Measurements from ENCODE around the gene FLII. TPM values are rescaled to one million over a fixed set of nuclear protein-coding genes. Genes with fewer than 3 reads are reported as not detected.
"Not testable (repeated sequence)": the region's sequence is repeated elsewhere in the genome, so short reads cannot be mapped to it uniquely, and the experiment has no call there.

The FLII gene
- total RNA-seq = 265 and 288 TPM in 2 replicates

DNA sequence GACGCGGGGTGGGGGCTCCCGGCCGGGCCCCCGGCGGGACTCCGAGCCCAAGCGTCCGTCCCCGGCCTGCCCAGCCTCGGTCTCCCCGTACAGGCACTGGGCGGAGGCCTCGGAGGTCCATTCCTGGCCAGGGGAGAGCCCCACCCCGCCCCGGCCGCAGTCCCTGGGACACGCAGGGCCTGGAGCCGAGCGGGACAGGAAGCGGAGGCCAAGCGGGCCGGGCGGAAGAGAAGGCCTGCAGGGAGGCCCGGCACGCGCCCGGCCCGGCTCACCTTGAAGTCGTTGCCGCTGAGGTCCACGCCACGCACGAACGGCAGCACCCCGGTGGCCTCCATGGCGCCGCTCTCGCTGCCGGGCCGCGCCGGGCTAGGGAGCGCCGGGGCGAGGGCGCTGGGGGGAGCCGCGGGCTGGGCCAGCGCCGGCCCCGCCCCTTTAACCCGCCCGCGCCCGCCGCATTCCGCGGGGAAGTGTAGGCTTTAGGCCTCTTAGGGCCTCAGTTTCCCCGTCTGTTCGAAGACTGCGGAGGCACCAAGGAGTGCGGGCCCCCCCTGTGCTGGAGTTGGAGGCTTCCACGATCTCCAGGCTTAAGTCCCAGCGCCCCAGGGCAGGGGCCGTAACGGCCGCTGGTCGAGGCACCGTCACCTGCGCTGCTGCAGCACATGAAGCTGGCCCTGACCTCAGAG is at the start of gene FLII:
FLII (minus strand) TSS at position 383 of the 683 bp plus-strand sequence; CDS start at position 335, 48 bp downstream.
- intact Hi-C loops (cut with micrococcal nuclease) = loop anchor here (5.0 kb wide), 1 partner anchor 286 kb away; the partner anchor contains the start of genes DRC3 and TOM1L2

DNA sequence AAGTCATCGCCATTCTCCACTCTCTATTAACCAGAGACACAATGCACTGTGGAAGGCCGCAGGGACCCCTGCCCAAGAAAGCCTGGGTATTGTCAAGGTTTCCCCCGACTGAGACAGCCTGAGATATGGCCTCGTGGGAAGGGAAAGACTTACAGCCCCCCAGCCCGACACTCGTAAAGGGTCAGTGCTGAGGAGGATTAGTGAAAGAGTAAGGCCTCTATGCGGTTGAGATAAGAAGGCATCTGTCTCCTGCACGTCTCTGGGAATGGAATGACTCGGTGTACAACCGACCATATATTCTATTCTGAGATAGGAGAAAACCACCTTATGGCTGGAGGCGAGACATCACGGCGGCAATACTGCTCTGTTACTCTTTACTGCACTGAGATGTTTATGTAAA is 44.7 kb upstream of the FLII start:
- intact Hi-C loops (cut with micrococcal nuclease) = not testable (repeated sequence)

DNA sequence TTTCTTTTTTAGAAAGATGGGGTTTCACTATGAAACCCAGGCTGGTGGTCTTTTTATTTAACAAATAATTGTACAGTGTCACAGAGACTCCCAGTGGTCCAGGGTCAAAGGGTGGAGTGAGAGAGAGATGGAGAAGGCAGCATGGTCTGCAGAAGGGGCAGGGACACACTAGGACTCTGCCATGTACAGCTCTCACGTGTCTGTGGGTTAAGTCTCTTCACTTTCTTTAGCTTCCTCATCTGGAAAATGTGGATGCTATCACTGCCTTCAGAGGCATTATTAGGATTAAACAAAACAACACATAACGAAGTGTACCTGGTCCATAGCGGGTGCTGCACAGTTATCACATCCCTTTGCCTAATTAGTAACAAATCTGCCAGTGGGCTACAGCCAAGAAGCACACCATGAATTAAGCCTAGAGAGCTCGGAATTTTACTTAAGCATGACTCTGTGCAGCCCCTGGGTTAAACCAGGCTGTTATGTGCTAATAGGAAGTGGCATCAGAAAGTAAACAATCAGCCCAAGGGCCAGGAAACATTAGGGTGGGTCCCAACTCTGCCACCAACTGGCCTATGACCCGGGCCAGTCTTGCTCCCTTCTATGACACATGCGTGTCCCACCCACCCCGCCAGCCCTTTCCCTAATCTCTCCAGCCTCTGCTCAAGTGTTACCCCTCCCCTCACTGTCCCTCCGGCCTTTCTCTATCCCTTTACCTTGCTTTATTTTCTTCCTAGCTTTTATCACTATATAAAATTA is 42.4 kb upstream of the FLII start:
- intact Hi-C loops (cut with micrococcal nuclease) = no loop called here

- intact Hi-C loops (cut with micrococcal nuclease) = not testable (repeated sequence)
Measured at GRCh38 chr17:18298061-18298460, 39.5 kb upstream of the FLII start.

DNA sequence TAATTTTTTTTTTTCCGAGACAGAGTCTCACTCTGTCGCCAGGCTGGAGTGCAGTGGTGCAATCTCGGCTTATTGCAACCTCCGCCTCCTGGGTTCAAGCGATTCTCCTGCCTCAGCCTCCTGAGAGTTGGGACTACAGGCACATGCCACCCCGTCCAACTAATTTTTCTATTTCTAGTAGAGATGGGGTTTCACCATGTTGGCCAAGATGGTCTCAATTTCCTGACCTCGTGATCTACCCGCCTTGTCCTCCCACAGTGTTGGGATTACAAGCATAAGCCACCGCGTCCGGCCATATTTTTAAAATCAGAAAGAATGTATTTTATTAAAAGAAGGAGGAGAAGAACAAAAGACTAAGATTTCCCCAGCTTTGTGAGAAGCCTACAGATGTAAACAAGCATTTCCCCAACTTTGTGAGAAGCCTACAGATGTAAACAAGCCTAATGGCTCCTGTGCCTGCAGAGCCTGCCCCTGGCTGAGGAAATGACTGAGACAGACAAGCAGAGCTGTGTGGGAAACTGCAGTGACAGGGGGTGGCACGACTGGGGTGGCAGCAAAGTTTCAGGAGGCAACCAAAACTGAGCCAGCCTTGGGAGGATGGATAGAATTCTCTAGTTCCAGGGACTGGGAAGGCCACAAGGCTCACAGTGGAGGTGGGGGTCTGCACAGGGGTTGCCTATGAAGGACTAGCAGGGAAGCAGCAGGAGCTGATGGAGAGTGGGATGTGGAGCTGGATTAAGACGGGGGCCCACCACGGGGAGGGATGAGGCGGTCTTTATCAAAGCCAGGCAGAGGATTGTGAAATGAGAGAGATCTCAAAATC is 33.4 kb upstream of the FLII start:
- intact Hi-C loops (cut with micrococcal nuclease) = no loop called here

DNA sequence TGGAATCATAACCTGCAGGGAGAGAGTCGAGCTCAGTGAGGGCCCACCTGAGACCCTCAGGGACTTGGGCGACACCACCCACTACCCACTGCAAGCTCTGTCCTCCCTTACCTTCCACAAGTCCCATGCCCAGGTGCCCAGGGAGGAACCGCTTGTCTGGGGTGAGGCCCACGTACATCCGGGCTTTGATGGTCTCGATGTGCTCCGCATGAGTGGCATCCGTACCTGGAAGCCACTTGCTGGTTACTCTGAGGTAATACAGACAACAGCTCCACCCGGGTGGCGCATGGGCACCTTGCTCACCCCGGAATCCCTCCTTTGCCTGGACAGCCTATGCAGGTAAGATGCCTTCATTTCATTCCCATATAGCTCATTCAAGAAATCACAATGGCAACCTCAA is 26.8 kb upstream of the FLII start:
- intact Hi-C loops (cut with micrococcal nuclease) = loop anchor here (10.0 kb wide), 1 partner anchor 60 kb away; no protein-coding TSS in a partner anchor

DNA sequence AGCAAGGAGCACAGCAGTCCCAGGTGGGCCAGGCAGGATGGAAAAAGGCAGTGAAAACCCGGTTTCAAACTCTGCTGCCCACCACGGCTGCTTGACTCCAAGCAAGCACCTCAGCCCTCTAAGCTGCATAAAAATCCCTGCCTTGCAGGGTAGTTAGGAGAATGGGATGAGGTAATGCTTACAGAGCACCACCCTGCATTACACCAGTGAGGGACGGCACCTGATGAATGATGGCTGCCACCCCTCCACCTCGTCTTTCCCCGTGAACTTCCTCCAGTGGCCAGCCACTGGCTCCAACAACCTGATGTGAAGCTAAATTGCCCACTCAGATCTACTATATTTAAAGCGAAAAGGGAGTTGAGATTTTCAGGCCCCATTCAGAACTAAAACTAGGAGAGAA is 23.2 kb upstream of the FLII start:
- intact Hi-C loops (cut with micrococcal nuclease) = loop anchor here (10.0 kb wide), 1 partner anchor 63 kb away; no protein-coding TSS in a partner anchor

GRCh38 chr17:18280766-18281371 is 22.3 kb upstream of the FLII start:
- intact Hi-C loops (cut with micrococcal nuclease) = loop anchor here (10.0 kb wide), 1 partner anchor 64 kb away; no protein-coding TSS in a partner anchor

GRCh38 chr17:18280249-18280648 is 21.7 kb upstream of the FLII start:
- intact Hi-C loops (cut with micrococcal nuclease) = loop anchor here (10.0 kb wide), 1 partner anchor 65 kb away; no protein-coding TSS in a partner anchor

- intact Hi-C loops (cut with micrococcal nuclease) = no loop called here
Measured at GRCh38 chr17:18278867-18279266, 20.3 kb upstream of the FLII start.

DNA sequence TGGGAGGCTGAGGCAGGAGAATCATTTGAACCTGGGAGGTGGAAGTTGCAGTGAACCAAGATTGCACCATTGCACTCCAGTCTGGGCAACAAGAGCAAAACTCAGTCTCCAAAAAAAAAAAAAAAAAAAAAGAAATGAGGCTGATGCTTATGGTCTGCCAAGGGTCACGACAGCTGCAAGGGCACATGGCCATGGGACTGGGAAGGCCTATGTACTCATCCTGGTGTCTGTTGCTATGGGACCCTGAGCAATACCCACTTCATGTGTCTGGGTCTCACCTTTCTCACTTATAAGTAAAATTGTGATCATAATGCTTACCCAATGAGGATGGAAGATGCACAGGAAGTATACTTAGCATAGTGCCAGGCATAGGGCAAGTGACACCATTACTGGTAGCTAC is 18.5 kb upstream of the FLII start:
- intact Hi-C loops (cut with micrococcal nuclease) = no loop called here

GRCh38 chr17:18270046-18270931 is 11.8 kb upstream of the FLII start:
- intact Hi-C loops (cut with micrococcal nuclease) = no loop called here

DNA sequence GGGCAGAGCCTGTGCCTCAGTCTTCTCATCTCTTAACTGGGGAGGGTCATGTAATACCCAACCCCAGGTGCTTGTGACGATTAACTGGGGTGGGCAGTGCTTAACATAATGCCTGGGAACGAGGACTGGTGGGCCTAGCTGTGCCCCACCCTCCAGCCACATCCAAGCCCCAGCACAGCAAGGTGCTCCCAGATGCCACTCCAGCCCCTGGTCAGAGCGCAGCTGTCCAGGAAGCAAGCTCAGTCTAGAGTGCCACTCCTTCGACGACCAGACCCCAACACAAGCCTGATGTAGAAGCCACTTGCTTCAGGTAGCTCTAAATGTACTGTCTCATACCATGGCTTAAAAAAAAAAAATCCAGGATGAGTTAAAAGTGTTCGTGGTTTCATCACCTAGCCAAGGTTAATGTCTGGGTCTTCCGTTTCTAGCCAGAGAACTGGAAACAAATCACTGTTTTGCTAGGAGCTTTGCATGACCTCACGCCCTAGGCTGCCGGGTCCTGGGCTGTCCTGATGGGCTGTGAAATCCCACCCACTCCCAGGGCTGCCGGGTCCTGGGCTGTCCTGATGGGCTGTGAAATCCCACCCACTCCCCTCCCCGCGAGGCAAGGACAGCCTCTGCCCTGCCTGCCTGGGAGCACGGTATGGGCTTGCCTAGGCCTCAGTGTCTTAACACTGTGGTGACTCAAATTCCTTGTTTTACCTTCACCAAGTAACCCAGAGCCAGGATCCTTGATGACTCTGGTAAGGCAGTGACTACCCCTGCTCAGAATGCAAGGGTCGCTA is 9.6 kb upstream of the FLII start:
- intact Hi-C loops (cut with micrococcal nuclease) = no loop called here

- intact Hi-C loops (cut with micrococcal nuclease) = no loop called here
Measured at GRCh38 chr17:18267366-18267765, 8.8 kb upstream of the FLII start.

GRCh38 chr17:18263885-18264682 is 5.5 kb upstream of the FLII start:
- intact Hi-C loops (cut with micrococcal nuclease) = no loop called here

DNA sequence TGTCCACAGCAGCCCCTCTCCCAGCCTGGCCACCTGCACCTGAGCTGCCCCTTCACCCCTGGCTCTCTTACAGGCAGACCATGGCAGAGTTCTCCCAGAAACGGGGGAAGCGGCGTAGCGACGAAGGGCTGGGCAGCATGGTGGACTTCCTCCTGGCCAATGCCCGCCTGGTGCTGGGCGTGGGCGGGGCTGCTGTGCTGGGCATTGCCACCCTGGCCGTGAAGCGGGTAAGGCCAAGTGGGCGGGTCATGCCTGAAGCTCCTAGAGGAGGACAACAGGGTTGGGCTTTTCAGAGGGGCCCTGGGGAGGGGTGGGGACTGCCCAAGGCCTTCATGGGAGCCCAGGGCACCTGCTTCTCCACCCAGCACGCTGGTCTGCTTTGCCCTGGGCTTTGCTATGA is 4.1 kb upstream of the FLII start:
- intact Hi-C loops (cut with micrococcal nuclease) = no loop called here

DNA sequence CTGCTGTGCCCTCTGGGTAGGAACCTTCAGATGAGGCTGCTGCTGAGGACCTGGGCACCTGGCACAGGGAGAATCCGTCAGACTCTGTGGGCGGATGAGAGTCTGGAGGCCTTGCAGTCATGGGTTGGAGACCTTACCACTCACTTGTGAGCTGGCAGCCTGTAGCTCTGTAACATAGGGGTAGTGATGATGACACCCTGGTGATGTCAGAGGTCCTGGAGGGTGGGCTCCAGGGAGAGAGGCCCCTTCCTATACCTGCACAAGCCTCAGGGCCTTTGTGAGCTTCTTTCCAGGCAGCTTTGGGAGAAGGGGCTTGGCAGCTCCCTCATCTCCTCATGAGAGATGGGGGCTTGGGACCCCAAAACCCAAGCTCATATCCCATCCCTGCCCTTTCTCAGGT is 3.6 kb upstream of the FLII start:
- intact Hi-C loops (cut with micrococcal nuclease) = no loop called here

DNA sequence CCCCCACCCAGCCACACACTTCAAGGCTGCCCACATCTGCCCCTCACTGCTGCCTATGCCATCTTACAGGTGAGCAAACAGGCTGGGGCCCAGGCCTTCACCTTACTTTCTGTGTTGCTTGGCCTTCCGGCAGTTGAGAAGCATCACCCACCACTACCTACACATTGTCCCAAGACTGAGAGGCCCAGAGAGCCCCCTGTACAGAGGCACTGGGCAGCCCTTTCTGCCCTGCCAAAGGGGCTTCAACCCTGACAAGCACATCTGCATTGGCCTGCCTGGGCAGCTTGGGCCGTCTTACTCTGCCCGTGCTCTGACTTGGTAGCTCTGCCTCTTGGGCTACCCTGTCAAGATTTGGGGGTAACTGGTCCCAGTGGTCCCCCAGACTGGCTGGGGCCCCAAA is 3.1 kb upstream of the FLII start:
- intact Hi-C loops (cut with micrococcal nuclease) = loop anchor here (2.0 kb wide), 2 partner anchors 101 to 597 kb away; partner anchors contain the start of genes PRPSAP2 and SHMT1

Measured in T-helper 1 cell treated with Interleukin-12 subunit alpha and Interleukin-12 subunit beta and Interleukin-4 antibody, amounts not matched to agents 30 ng/mL and 1 ng/mL, for 36 hours (primary cell).